HG03159 (cell line): Measurements from ENCODE around the gene EI24.
"Not testable (repeated sequence)": the region's sequence is repeated elsewhere in the genome, so short reads cannot be mapped to it uniquely, and the experiment has no call there.

Experiments
- ATAC-seq: cut with Tn5 transposase; IDR thresholded peaks from one replicate; pipeline ENCODE4 v1.9.1; 2021; ENCODE audit warnings: mild to moderate bottlenecking, moderate library complexity; ENCODE audit not compliant: unreplicated experiment

The EI24 gene

GRCh38 chr11:125568970-125569914 lies at the start of gene EI24:
Gene EI24, plus strand, starts transcription at chr11:125569477. Its CDS starts 3,051 bp downstream, at chr11:125572528.
- peak; percentile 96 for ATAC-seq

GRCh38 chr11:125519860-125520834 lies 49.1 kb upstream of the EI24 start:
- no peak for ATAC-seq

DNA sequence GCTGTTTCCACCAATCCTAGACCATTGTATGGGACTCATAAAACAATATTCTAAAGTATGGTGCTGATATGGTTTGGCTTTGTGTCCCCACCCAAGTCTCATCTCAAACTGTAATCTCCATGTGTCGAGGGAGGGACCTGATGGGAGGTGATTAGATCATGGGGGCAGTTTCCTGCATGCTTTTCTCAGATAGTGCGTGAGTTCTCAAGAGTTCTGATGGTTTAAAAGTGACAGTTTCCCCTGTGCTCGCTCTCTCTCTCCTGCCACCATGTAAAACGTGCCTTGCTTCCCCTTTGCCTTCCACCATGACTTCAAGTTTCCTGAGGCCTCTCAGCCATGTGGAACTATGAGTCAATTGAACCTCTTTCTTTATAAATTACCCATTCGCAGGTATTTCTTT lies 44.0 kb upstream of the EI24 start:
- ATAC-seq = no peak

- ATAC-seq = no peak
Measured at GRCh38 chr11:125532668-125533067, 36.6 kb upstream of the EI24 start.

DNA sequence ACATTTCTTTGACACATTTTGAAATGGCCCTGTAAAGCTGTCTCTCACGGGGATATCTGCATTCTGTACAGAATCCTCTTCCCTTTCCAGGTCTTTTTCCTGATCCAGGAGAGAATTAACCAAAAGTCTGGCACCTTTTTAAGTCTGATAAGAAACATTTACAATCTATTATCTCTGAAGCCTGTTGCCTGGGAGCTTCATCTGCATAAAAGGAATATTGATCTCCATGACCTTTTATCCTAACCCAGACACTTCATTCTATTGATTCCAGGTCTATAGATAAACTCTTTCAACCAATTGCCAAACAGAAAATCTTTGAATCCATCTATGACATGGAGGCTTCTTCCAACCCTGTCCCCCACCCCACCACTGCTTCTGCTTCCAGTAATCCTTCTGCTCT lies 33.7 kb upstream of the EI24 start:
- no peak for ATAC-seq

DNA sequence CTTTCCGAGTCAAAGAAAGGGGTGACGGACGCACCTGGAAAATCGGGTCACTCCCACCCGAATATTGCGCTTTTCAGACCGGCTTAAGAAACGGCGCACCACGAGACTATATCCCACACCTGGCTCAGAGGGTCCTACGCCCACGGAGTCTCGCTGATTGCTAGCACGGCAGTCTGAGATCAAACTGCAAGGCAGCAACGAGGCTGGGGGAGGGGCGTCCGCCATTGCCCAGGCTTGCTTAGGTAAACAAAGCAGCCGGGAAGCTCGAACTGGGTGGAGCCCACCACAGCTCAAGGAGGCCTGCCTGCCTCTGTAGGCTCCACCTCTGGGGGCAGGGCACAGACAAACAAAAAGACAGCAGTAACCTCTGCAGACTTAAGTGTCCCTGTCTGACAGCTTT lies 32.4 kb upstream of the EI24 start:
- not testable (repeated sequence) for ATAC-seq

- ATAC-seq = no peak
Measured at GRCh38 chr11:125542709-125543108, 26.6 kb upstream of the EI24 start.

- ATAC-seq = no peak
Measured at GRCh38 chr11:125550780-125551179, 18.5 kb upstream of the EI24 start.

DNA sequence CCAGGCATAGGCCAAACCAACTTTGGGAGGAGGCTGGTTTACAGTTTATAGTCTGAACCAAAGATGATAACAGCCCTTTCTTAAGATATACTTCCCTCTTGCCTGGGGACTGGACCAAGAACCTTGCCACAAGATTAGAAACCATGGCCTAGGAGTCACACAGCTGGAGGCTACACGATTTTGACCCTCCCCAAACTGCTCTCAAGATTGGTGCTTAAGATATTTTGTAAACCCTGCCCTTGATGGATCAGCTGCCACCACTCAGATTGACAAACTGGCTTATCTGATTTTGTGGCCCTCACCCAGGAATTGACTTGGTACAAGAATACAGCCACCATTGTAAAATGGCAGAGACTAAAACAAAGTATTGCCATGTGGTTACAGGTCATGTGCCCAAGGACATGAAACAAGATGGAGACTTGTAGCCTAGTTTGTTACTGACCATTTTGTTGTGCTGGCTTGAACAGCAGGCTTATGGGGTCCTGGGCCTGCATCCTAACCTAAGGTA lies 17.4 kb upstream of the EI24 start:
- no peak for ATAC-seq

DNA sequence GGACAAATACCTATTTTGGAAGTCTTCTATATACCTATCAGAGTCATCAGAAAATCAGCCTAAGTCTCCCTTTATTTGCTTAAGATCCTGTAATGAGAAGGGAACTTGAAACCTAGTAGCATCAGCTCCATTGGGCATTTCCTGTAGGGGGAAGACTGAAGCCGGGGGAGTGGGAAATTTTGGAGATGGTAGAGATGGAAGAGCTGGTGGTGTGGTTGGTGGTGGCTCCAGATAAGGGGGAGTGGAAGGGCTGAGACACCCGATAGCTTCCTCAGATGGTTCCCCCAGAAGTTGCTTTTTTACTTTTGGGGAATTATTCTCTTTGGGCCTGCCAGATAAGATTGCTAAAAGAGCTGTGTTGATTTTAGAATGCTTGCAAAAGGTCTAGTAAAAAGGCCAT lies 16.4 kb upstream of the EI24 start:
- ATAC-seq = no peak

DNA sequence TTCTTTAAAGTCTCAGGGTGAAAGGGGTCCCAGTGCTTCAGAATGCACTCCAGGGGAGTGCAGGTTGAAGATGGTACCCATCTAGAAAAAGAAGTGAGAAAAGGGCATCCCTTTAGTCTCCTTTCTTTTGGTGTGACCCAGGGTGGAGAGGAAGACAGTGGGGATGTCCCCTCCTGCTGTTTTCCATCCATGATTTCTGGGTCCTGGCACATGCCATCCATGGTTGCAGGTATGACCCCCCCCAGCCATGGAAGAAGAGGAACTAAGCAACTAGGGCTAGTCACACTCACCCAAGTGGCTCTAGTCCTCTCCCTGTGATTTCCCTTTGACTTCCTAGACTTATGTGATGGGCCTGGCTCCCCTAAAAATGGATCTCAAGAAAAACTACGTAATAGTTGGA lies 15.9 kb upstream of the EI24 start:
- ATAC-seq = no peak

DNA sequence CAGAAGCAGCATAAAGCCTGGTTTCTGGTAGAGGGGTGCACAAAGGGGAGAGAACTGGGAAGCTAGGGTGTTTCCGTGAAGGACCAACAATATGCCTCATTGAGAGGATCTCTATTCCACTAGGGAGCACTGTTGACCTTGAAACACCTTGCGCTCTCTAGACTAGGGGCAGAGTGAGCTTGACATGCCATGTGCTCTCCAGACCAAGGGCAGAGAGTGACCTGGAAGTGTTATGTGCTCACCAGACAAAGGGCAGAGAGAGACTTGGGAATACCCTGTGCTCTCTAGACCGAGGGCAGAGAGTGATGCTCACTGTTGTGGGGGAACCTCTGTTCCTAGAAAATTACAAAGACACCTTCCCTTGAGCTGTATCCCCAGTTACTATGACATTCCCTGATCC lies 15.2 kb upstream of the EI24 start:
- ATAC-seq = no peak

DNA sequence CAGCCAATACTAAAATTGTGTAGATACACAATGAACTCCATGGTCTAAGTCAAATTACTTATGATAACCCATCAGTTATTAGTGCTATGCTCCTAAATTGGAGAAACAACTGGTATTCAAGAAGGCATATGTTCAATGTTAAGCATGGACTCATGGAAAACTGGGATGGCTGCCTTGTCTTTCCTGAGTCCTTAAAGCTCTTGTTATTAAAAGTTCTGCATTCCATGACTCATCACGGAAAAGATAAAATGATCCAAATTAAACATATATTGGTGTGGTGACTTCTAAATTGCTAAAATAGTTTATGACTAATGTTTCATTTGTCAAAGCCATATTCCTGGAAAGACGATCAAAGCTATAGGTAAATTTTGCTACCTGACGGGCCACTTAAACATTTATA lies 9.4 kb upstream of the EI24 start:
- ATAC-seq = no peak

- ATAC-seq = no peak
Measured at GRCh38 chr11:125561924-125562323, 7.4 kb upstream of the EI24 start.

- no peak for ATAC-seq
Measured at GRCh38 chr11:125562430-125562829, 6.8 kb upstream of the EI24 start.

GRCh38 chr11:125564357-125564756 lies 4.9 kb upstream of the EI24 start:
- ATAC-seq = no peak

DNA sequence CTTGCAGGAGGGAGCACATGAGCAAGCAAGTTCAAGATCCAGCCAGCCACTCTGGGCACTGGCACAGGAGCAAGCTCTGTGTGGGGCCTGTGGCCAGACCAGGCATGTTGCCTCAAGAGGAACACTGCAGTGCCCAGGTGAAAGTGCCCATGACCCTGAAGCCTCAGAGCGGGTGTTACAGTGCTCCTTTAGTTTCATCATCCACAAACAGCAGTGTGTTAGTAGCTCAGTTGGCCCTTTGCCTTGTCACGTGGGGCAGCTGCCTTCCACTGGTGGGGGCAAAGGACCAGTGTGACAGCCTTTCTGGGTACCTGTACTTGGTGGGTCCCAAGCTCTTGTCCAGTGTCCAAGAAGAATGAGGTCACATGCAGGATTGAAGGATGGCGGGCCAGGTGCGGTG lies 3.0 kb upstream of the EI24 start:
- ATAC-seq = no peak

DNA sequence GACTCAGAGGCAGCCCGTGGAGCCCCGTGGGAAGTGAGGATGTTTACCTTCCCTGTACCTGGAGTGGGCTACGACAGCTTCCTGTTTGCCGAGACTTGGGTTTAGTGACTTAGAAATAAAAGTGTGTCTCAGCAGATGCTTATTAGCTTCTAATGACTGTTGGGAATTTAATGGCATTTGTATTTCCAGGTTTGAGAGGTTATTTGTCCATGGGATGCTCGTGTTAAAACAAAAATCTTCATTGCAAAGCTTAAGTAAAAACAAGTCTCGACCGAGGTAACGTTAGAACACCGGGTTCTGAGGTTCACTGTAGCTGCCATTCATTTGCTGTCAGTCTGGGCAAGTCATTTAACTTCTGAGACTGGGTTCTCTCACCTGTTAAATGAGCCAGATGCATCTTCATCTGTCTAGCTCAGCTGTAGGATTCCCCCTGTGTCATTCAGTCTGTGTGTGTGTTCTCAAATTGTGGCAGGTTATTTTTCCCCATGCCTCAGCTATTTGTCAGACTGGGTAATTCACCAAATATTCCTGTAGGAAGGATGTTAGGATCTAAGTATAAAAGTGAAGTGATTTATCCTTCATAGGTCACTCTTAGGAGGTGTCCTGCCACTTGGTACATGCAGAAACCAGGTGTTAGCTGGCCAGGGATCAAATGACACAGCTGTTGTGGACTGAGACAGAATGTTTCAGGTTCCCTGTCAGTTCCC lies 791 bp downstream of the EI24 start:
- ATAC-seq = no peak

DNA sequence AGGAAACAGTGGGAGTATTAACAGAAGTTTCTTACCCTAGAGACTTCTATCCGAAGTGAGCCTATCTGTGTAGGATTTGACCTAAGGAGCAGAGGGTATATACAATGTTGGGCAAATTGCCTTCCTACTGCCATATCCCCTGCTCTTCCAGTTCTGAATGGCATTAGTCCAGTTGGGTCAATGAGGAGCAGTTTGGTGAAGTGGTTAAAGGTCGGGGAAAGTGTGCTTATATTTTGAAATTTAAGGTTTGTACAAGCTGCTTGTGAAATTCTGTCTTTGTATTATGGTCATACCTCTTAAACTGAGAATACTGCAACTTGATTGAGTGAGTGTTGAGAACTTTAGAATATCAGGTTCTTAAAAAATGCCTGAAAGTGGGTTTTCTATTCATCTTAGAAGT lies 1.7 kb downstream of the EI24 start:
- no peak for ATAC-seq

GRCh38 chr11:125572916-125573315 lies 3.6 kb downstream of the EI24 start:
- no peak for ATAC-seq

DNA sequence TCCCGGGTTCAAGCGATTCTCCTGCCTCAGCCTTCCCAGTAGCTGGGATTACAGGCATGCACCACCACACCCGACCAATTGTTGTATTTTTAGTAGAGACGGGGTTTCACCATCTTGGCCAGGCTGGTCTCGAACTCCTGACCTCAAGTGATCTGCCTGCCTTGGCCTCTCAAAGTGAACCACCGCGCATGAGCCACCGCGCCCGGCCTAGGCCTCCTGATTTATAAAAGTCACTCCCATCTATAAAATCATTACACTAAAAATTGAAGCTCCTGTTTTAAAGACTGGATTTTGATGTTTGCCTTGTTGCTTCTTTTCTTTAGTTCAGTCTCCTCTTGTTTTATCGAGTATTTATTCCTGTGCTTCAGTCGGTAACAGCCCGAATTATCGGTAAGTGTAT lies 7.9 kb downstream of the EI24 start:
- not testable (repeated sequence) for ATAC-seq
